Testis (tissue), 2 donors: ENCODE results near the gene SGF29.

Experiments
- POLR2A ChIP-seq: fragments of 450-650 bp; IDR thresholded peaks from one replicate; pipeline ENCODE4 v1.6.1; 2017; ENCODE audit warnings: antibody characterized with exemption, mild to moderate bottlenecking, moderate library complexity
- TF ChIP-seq, protein P1 (sequence below), 3 experiments: fragments of 450-650 bp in 2 of 3; fragments of 200-600 bp in 1 of 3; sonication (generic) in 1 of 3; IDR thresholded peaks; one replicate each; pipeline ENCODE4 v1.5.1; 2016 to 2019; ENCODE audit warnings: antibody characterized with exemption in 3 of 3, mild to moderate bottlenecking in 2 of 3, moderate library complexity in 1 of 3

DNA sequence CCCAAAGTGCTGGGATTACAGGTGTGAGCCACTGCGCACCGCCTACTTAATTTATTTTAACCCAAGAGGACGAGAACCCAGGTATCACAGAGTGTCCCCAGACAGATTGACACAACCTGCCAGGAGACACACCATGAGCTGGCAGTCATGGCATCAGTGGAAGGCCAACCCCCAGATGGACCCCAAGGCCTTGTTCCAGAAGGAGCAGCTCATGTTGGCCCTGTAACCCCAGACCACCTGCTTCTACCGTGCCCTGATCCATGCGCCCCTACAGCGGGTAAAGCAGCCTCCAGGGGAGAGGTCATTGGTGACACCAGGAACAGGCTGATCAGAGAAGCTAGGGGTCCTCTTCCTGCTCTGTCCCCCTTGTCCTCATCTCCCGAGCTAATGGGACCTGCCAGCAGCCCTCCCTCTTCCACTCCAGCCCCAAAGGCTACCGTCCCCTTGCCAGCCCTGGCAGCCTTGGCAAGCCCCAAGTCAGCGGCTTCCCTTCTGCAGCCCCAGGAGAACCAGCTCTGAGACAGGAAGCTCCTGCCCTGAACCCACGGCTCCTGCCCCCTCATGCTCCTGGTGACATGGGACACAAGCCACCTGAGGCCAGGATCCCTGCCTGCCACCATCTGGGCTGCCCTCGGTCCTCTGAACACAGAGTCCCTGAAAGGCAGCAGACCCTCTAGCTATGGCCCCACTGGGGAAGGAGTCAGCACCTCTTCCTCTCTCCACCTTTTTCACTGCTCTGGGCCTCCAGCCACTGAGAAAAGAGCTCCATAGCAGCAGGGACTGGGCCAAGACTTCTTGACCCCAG is 49.9 kb downstream of the SGF29 start:
- TF ChIP-seq, protein P1, sequence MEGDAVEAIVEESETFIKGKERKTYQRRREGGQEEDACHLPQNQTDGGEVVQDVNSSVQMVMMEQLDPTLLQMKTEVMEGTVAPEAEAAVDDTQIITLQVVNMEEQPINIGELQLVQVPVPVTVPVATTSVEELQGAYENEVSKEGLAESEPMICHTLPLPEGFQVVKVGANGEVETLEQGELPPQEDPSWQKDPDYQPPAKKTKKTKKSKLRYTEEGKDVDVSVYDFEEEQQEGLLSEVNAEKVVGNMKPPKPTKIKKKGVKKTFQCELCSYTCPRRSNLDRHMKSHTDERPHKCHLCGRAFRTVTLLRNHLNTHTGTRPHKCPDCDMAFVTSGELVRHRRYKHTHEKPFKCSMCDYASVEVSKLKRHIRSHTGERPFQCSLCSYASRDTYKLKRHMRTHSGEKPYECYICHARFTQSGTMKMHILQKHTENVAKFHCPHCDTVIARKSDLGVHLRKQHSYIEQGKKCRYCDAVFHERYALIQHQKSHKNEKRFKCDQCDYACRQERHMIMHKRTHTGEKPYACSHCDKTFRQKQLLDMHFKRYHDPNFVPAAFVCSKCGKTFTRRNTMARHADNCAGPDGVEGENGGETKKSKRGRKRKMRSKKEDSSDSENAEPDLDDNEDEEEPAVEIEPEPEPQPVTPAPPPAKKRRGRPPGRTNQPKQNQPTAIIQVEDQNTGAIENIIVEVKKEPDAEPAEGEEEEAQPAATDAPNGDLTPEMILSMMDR (IDR thresholded peaks at IDR 0.05), result no peak
- no peak for TF ChIP-seq POLR2A
